HG02623 (cell line): ENCODE measurements around the gene CX3CR1.

ENCODE experiments used
- ATAC-seq: cut with Tn5 transposase; IDR thresholded peaks from one replicate; pipeline ENCODE4 v1.9.1; 2021; ENCODE audit warnings: moderate library complexity; ENCODE audit not compliant: unreplicated experiment

The CX3CR1 gene

GRCh38 chr3:39271363-39271914, 8.4 kb downstream of the CX3CR1 start:
- no peak for ATAC-seq

GRCh38 chr3:39269528-39269927, 10.3 kb downstream of the CX3CR1 start:
- ATAC-seq = no peak

GRCh38 chr3:39268549-39268900, 11.3 kb downstream of the CX3CR1 start:
- no peak for ATAC-seq

GRCh38 chr3:39267631-39268548, 11.9 kb downstream of the CX3CR1 start:
- ATAC-seq = no peak

- no peak for ATAC-seq
These were observed 15.8 kb downstream of the CX3CR1 start for GRCh38 chr3:39264053-39264452.

GRCh38 chr3:39263576-39263975, 16.3 kb downstream of the CX3CR1 start:
- no peak for ATAC-seq

- no peak for ATAC-seq
These were observed 17.0 kb downstream of the CX3CR1 start for GRCh38 chr3:39262846-39263245.

GRCh38 chr3:39261726-39262125, 18.1 kb downstream of the CX3CR1 start:
- ATAC-seq = no peak

GRCh38 chr3:39260957-39261356, 18.9 kb downstream of the CX3CR1 start:
- ATAC-seq = peak; percentile 60

GRCh38 chr3:39260318-39260717, 19.5 kb downstream of the CX3CR1 start:
- ATAC-seq = no peak

- ATAC-seq = peak; percentile 99
These were observed 24.1 kb downstream of the CX3CR1 start for GRCh38 chr3:39255503-39256325.

- no peak for ATAC-seq
These were observed 24.9 kb downstream of the CX3CR1 start for GRCh38 chr3:39254806-39255449.

- no peak for ATAC-seq
These were observed 28.3 kb downstream of the CX3CR1 start for GRCh38 chr3:39251576-39251975.

- no peak for ATAC-seq
These were observed 29.6 kb downstream of the CX3CR1 start for GRCh38 chr3:39250116-39250747.

- no peak for ATAC-seq
These were observed 30.3 kb downstream of the CX3CR1 start for GRCh38 chr3:39249453-39250115.

GRCh38 chr3:39241561-39241960, 38.3 kb downstream of the CX3CR1 start:
- ATAC-seq = no peak

GRCh38 chr3:39237027-39237426, 42.8 kb downstream of the CX3CR1 start:
- no peak for ATAC-seq

- no peak for ATAC-seq
These were observed 45.2 kb downstream of the CX3CR1 start for GRCh38 chr3:39234651-39235050.

- ATAC-seq = no peak
These were observed 47.0 kb downstream of the CX3CR1 start for GRCh38 chr3:39232859-39233258.

GRCh38 chr3:39230453-39230852, 49.4 kb downstream of the CX3CR1 start:
- no peak for ATAC-seq
